ENCODE measurements around the gene FRYL.
A peak's percentile ranks its signal among the peaks of the same experiment; 100 is the strongest.
"Not testable (repeated sequence)": the region's sequence is repeated elsewhere in the genome, so short reads cannot be mapped to it uniquely, and the experiment has no call there.

FRYL gene

GRCh38 chr4:48661391-48661790, 118.7 kb downstream of the FRYL start:
- no peak for DNase-seq (ENCODE audit: low read depth)

GRCh38 chr4:48660347-48660746, 119.7 kb downstream of the FRYL start:
- DNase-seq (ENCODE audit: low read depth): no peak

- no peak for DNase-seq (ENCODE audit: low read depth)
Measured at GRCh38 chr4:48654015-48654664, 125.9 kb downstream of the FRYL start.

- peak; percentile 7 for DNase-seq (ENCODE audit: low read depth)
Measured at GRCh38 chr4:48653217-48654014, 126.7 kb downstream of the FRYL start.

- no peak for DNase-seq (ENCODE audit: low read depth)
Measured at GRCh38 chr4:48651914-48652313, 128.2 kb downstream of the FRYL start.

- no peak for DNase-seq (ENCODE audit: low read depth)
Measured at GRCh38 chr4:48649505-48649904, 130.6 kb downstream of the FRYL start.

- DNase-seq (ENCODE audit: low read depth): no peak
Measured at GRCh38 chr4:48645225-48645794, 134.8 kb downstream of the FRYL start.

GRCh38 chr4:48642421-48643374, 137.4 kb downstream of the FRYL start:
- DNase-seq (ENCODE audit: low read depth): no peak

GRCh38 chr4:48641401-48641800, 138.7 kb downstream of the FRYL start:
- no peak for DNase-seq (ENCODE audit: low read depth)

GRCh38 chr4:48640699-48641098, 139.4 kb downstream of the FRYL start:
- DNase-seq (ENCODE audit: low read depth): no peak

GRCh38 chr4:48640225-48640624, 139.9 kb downstream of the FRYL start:
- no peak for DNase-seq (ENCODE audit: low read depth)

GRCh38 chr4:48639807-48640206, 140.3 kb downstream of the FRYL start:
- no peak for DNase-seq (ENCODE audit: low read depth)

- DNase-seq (ENCODE audit: low read depth): not testable (repeated sequence)
Measured at GRCh38 chr4:48638586-48638985, 141.5 kb downstream of the FRYL start.

- DNase-seq (ENCODE audit: low read depth): no peak
Measured at GRCh38 chr4:48636911-48637310, 143.2 kb downstream of the FRYL start.

GRCh38 chr4:48635980-48636379, 144.1 kb downstream of the FRYL start:
- DNase-seq (ENCODE audit: low read depth): no peak

GRCh38 chr4:48635310-48635709, 144.8 kb downstream of the FRYL start:
- DNase-seq (ENCODE audit: low read depth): no peak

GRCh38 chr4:48634688-48635308, 145.3 kb downstream of the FRYL start:
- DNase-seq (ENCODE audit: low read depth): no peak

- no peak for DNase-seq (ENCODE audit: low read depth)
Measured at GRCh38 chr4:48633657-48634056, 146.4 kb downstream of the FRYL start.

- no peak for DNase-seq (ENCODE audit: low read depth)
Measured at GRCh38 chr4:48629458-48629857, 150.6 kb downstream of the FRYL start.

GRCh38 chr4:48623182-48623780, 156.8 kb downstream of the FRYL start:
- DNase-seq (ENCODE audit: low read depth): no peak

- no peak for DNase-seq (ENCODE audit: low read depth)
Measured at GRCh38 chr4:48620831-48621230, 159.2 kb downstream of the FRYL start.
